MM.1S (cell line): ENCODE data around the gene NMNAT3.

Source experiments
- CTCF ChIP-seq: fragments of 300-600 bp; sonication (generic); IDR thresholded peaks from 2 replicates; pipeline ENCODE4 v1.5.1; 2016; ENCODE audit warnings: antibody characterized with exemption, low read length, mixed read lengths
- EZH2 ChIP-seq: fragments of 300-600 bp; sonication (generic); optimal IDR thresholded peaks from 2 replicates; pipeline ENCODE3; 2017; ENCODE audit warnings: low read depth, mild to moderate bottlenecking, antibody characterized with exemption, low read length, mixed read lengths

GRCh38 chr3:139672884-139673283 lies 4.9 kb downstream of the NMNAT3 start:
- TF ChIP-seq CTCF = no peak
- TF ChIP-seq EZH2 = no peak
